ENCODE data around the gene PANK4.

The PANK4 gene

GRCh38 chr1:2528016-2528415 is 1.6 kb upstream of the PANK4 start:
- no peak for DNase-seq

DNA sequence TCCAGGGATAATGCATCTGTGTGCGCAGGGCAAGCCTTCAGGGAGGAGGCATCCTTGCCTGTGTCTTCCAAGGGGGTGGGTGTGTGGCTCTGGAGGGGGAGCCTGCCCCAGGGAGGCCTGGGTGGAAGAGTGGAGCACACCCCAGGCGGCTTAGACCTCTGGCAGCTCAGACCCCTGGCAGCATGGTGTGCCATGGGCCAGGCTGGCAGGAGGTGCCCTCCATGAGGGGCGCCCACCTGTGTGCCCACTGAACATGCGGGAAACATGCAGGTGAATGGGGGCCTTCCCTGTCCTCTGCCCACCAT is 1.1 kb upstream of the PANK4 start:
- no peak for DNase-seq

DNA sequence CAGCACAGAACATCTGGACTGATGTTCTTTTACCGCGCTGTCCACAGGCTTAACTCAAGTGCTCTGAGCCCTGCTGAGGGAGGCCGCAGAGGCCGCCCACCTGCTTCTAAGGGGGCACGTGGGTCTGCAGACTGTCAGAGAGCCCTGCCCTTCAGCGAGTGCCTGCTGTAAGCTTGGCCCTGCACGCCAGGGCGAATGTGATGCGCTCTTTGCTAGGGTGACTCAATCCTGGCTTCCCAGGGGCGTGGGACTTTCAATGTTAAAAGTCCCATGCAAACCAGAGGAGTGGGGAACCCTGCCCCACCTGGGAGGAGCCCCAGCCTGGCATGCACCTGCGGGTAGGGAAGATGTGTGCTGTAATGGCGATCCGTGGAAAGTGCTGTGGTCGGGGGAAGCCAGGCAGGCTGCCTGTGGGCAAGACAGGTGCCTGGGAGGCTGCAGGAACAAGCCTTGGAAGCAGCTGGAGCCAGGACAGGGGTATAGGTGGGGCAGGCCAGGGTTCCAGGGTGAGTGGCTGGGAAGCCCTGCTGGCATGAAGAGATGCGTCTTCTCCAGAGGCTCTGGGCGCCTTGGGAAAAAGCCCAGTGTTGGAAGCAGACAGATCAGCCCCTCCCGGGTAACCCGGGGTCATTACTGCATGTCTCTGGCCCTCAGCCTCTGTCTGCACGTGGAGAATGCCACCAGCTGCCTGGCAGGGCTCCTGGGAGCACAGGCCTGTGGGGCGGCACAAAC is 594 bp upstream of the PANK4 start:
- DNase-seq = peak; percentile 81

- DNase-seq = no peak
Measured at GRCh38 chr1:2525572-2525919, 850 bp downstream of the PANK4 start.

- peak; percentile 67 for DNase-seq
Measured at GRCh38 chr1:2523891-2524609, 2.3 kb downstream of the PANK4 start.

DNA sequence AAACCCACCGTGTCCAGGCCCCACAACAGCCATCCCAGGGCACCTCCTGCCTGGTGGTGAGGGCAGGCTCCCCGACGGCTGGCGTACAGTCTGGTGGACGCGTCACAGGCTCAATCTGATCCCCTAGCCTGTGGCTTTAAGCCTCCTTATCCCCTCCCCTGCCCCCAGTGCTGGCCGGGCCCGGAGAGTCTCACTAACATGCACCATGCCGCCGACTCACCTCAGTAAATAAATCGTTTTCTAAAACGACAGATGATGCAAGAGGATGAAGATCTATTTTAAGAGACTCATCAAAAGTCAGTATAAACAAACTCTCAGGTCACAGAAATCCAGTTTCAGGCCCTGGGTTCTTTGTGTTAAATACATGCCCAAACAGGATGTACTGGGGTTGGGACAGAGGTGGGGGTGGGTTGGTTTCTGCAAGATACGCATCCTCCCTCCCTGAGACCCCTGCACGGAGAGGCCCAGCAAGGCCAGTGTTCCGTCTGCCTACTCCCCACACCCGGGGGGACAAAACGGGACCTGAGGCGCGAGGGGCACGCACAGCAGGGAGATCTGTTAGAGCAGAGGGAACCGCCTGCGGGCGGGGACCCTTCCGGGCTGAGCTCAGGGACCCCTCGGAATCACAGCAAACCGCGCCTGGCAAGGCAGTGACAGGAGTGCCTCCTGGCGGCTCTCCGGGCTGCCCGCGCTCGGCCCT is 3.1 kb downstream of the PANK4 start:
- DNase-seq = peak; percentile 40

DNA sequence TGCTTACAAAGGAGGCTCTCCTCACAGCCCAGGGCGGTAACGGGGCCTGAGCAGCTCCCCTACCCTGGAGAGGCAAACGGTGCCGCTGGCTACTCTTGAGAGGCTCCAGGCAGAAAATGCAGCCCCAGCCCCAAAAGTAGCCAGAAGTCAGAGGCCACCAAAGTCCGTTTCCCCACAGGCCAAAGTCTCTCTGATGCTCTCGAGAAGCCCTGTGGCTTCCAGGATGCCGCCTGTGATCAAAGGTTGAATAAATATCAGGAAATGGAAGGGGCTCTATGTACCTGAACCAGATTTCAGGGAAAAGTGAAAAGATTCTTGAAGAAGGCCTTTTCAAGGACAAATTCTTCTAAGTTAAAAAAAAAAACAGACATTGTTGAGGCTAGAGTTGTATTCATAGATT is 4.2 kb downstream of the PANK4 start:
- no peak for DNase-seq

- no peak for DNase-seq
Measured at GRCh38 chr1:2520806-2521205, 5.6 kb downstream of the PANK4 start.

DNA sequence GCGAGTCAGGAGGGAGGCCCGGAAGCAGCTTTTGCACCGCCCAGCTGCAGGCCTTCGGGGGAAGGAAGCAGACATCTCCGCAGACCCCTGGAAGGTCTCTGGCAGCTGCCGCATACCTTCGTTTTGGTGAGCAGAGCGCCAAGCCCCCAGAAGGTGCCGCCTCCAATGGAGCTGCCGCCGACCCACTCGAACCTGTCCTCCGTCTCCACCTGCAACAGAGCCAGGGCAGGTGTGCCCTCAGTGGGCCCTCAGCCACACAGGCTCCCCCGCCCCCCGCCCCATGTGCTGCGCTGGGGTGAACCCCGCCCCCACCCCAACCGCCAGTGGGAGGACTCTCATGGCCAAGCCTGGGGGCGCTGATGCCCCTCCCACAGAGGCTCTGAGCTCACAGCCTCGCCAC is 6.2 kb downstream of the PANK4 start:
- DNase-seq = no peak

DNA sequence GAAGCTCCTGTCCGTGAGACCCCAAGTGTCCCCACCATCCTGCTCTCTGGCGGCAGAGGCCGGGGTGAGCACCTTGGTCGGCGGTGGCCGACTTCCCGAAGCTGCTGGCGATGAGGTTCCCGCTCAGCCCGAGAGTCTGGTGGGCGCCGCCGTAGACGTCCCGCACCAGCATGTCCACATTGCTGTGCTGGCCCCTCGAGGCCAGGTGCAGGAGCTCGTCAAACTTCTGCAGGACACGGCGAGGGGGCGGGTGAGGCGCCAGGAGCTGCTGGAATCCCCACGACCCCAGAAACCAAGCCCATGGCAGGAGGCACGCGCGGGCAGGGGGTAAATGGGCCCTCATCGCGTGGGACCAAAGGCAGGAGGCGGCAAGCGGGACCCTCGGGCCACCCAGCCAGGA is 6.7 kb downstream of the PANK4 start:
- DNase-seq = no peak

- no peak for DNase-seq
Measured at GRCh38 chr1:2519029-2519685, 7.2 kb downstream of the PANK4 start.

DNA sequence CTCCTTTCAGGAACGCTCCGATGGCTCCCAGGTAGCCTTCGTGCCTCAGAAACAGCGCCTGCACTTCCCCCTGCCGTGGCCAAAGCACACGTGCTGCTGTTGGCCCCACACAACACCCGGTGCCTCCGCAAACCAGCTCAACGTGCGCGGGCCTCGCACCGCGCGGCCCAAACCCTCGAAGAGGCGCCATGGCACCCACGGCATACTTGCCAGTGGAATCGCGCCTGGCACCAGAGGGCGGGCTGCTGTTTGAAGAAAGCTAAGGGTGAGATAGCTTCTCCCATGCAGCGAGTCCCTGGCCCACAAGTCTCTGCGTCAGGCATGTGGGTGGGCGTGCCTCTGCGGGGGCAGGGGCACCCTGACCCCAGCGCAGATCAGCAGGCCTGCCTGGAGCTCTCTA is 7.9 kb downstream of the PANK4 start:
- DNase-seq = no peak

GRCh38 chr1:2517966-2518365 is 8.4 kb downstream of the PANK4 start:
- DNase-seq = no peak

DNA sequence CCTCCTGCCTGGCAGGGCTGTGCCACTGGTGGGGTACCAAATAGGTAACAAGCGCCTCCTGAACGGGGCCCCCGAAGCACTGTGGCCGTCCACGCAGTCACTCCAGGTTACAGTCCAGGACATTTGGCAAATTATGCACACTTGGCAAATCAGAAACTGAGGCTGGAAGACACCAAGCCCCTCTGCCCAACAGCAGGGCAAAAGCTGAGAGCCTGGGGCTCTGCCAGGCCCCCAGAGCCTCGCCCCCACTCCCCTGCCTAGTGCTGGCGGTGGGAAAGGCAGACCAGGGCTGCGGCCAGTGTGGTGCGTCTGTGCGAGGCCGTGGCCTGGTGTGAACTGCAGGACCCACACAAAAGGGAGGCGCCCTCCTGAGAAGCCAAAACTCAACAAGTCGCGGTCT is 9.4 kb downstream of the PANK4 start:
- DNase-seq = no peak

GRCh38 chr1:2516124-2516523 is 10.3 kb downstream of the PANK4 start:
- no peak for DNase-seq

GRCh38 chr1:2515763-2516080 is 10.7 kb downstream of the PANK4 start:
- DNase-seq = no peak

- no peak for DNase-seq
Measured at GRCh38 chr1:2514863-2515762, 11.3 kb downstream of the PANK4 start.

DNA sequence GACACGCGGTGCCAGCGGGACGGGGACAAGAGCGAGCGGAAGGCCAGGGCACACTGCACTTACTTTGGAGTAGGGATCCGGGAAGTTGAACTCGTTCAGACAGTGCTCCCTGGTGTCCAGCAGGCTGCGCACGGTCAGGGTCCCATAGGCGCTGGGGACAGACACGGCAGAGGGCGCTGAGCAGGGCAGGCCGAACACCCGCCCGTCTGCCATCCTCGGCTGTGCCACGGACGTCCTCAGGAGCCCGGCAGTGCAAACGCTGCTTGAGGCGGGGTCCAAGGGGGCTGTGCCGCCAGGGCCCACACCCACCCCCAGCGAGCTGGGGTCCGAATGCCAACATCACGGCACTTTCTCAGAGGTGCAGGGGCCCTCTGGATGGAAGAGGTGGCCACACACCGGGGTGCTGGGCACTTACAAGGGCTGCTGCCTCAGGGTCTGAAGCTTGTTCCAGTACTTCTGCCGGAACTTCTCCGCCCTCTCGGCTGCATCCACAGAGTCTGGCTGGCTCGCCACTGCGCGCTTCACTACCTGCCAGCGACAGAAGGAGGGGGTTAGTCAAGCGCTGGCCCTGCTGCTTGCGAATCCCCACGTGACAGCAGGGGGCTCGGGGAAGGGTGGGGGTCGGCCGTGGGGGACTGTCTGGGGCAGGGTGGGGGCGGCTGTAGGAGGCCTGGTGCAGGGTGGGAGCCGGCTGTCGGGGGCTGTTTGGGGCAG is 12.3 kb downstream of the PANK4 start:
- no peak for DNase-seq

- DNase-seq = no peak
Measured at GRCh38 chr1:2512862-2513421, 13.5 kb downstream of the PANK4 start.

DNA sequence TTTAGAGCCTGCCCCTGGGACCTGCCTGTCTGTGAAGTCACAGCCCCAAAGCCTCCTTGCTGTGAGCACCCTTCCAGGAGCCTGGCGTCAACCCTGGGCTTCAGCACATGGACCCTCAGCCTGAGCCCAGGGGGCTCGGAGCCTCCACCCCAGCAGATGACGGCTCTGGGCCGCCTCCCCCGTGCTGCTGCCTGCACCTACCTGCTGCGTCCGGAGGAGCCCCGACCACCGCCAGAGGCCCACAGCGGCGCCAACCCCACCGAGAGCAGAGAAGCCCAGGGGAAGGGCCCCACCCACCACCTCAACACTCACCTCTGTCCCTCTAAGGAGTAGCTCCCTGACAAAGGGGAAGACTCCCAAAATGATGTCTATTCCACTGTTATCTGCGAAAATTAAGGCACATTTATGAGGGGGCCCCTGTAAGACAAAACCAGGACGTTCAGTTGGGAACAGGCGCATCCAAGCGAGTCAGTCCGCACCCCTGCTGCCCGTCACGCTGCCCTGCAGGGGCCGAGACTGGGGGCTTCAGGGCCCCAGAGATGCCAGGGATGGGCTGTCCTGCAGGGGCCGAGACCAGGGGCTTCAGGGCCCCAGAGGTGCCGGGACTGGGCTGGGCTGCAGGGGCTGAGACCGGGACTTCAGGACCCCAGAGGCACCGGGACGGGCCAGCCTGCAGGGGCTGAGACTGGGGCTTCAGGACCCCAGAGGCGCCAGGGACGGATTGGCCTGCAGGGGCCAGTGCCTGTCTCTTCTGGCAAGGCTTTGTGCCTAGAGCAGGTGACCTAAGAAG is 15.8 kb downstream of the PANK4 start:
- no peak for DNase-seq

DNA sequence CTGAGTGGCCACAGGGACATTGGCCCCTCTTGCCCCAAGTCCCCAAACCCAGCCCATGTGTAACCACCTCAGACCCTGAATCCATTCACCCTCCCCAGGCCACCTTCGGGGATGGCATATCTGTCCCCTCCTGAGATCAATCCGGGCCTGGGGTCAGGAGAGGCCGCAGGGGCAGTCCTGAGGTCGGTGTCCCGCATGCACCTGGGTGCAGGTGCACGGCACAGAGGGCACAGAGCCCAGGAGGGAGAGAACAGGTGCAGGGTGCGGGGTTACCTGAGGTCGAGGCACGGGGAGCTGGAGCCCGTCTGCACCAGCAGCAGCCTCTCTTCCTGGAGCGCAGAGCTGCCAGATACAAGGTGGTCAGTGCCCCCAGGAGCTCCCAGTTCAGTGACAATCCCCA is 16.8 kb downstream of the PANK4 start:
- DNase-seq = no peak
